GM18507 (cell line): ENCODE results near the gene ITGBL1.
A peak's percentile ranks its signal among the peaks of the same experiment; 100 is the strongest.

ENCODE experiments used
- DNase-seq: peaks from one replicate; pipeline ENCODE4 v3.0.0; 2011; ENCODE audit warnings: low read depth; ENCODE audit not compliant: insufficient read length; ENCODE audit errors: extremely low spot score
- FAIRE-seq: peaks from 2 replicates; lab custom pipeline; 2011; peaks lifted over from hg19 to GRCh38; lab: Jason Lieb, UNC

Gene ITGBL1

GRCh38 chr13:101612735-101613134 is 160.3 kb downstream of the ITGBL1 start:
- FAIRE-seq: no peak
- no peak for DNase-seq

- FAIRE-seq (no peak), DNase-seq (no peak)
These were observed 162.0 kb downstream of the ITGBL1 start for GRCh38 chr13:101614491-101614890.

GRCh38 chr13:101618440-101619187 is 166.1 kb downstream of the ITGBL1 start:
- no peak for DNase-seq
- FAIRE-seq: no peak

- DNase-seq (no peak), FAIRE-seq (no peak)
These were observed 168.6 kb downstream of the ITGBL1 start for GRCh38 chr13:101621099-101621498.

GRCh38 chr13:101623470-101624209 is 171.2 kb downstream of the ITGBL1 start:
- DNase-seq: no peak
- FAIRE-seq: no peak

- DNase-seq: no peak
- FAIRE-seq: peak; percentile 78
These were observed 171.9 kb downstream of the ITGBL1 start for GRCh38 chr13:101624210-101624922.

- FAIRE-seq (peak; percentile 62), DNase-seq (no peak)
These were observed 172.5 kb downstream of the ITGBL1 start for GRCh38 chr13:101624981-101625380.

- peak; percentile 78 for FAIRE-seq
- DNase-seq: peak; percentile 11
These were observed 174.6 kb downstream of the ITGBL1 start for GRCh38 chr13:101626925-101627555.

- no peak for FAIRE-seq
- DNase-seq: no peak
These were observed 175.1 kb downstream of the ITGBL1 start for GRCh38 chr13:101627556-101627943.

GRCh38 chr13:101628900-101629299 is 176.4 kb downstream of the ITGBL1 start:
- no peak for DNase-seq
- FAIRE-seq: no peak

GRCh38 chr13:101631395-101631794 is 178.9 kb downstream of the ITGBL1 start:
- DNase-seq: no peak
- FAIRE-seq: no peak

GRCh38 chr13:101634142-101634541 is 181.7 kb downstream of the ITGBL1 start:
- no peak for FAIRE-seq
- DNase-seq: no peak

GRCh38 chr13:101639711-101640110 is 187.2 kb downstream of the ITGBL1 start:
- FAIRE-seq (no peak), DNase-seq (no peak)

GRCh38 chr13:101640788-101641400 is 188.4 kb downstream of the ITGBL1 start:
- FAIRE-seq: no peak

GRCh38 chr13:101645871-101646270 is 193.4 kb downstream of the ITGBL1 start:
- no peak for FAIRE-seq

More at GRCh38 chr13:101640788-101641400, 188.4 kb downstream of the ITGBL1 start:
- no peak for DNase-seq

GRCh38 chr13:101647760-101648159 is 195.3 kb downstream of the ITGBL1 start:
- DNase-seq (no peak), FAIRE-seq (no peak)

More at GRCh38 chr13:101645871-101646270, 193.4 kb downstream of the ITGBL1 start:
- DNase-seq: no peak

GRCh38 chr13:101648766-101649487 is 196.5 kb downstream of the ITGBL1 start:
- no peak for DNase-seq
- FAIRE-seq: no peak

- DNase-seq (no peak), FAIRE-seq (no peak)
These were observed 197.1 kb downstream of the ITGBL1 start for GRCh38 chr13:101649488-101650126.
